ENCODE measurements around the gene SDCCAG8. TPM values are rescaled to one million over a fixed set of nuclear protein-coding genes. Genes with fewer than 3 reads are reported as not detected.

The SDCCAG8 gene
- total RNA-seq, 1 donor from 2014 or later, result 24.5 TPM

DNA sequence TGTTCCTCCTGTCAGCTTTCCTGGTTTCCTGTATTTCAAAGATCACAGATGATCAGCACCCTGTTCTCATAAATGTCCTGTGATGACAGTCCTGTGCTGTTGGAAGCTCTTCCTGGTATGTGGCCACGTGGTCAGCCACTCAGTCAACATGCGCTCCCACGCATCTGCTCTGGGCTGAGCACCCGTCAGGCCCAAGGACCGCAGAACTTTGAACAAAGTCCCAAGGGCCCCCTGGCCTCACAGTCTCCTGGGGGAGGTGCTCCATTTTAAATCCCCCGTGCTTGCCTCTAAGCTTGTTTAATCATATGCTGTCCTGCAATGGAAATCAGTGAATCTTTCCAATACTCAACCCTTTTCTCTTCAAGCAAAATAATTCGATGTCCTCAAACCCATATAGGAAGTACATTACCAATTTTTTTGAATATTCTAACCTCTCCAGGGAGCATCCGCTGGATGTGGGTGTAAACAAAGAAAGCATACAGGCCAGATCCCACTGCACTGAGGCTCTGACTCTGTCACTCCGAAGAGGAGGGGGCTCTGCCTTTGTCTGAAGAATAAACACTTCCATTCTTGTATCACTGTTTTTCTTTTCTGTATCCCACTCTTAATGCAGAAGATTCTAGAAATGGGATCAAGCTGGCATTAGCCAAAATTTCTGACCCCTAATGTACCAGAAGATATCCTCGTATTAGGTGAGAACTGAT, 250.3 kb downstream of the SDCCAG8 start:
- Histone ChIP-seq H3K4me3 (ENCODE audit: insufficient read depth, low read depth, low read length) (no peak overlapping the region), H3K27me3 (ENCODE audit: insufficient read depth, low read length) (no peaks in the 10 kb centered on the region), H2AFZ (ENCODE audit: low read depth, low read length) (no peak overlapping the region), H3K9ac (ENCODE audit: low read length) (no peak overlapping the region), H3K27ac (ENCODE audit: low read depth, low read length) (no peak overlapping the region), H3K9me3 (ENCODE audit: insufficient read depth, low read depth, low read length) (no peaks in the 10 kb centered on the region), H3K4me1 (ENCODE audit: insufficient read depth, low read length) (peaks cover 3% of the 10 kb centered on the region), H4K20me1 (ENCODE audit: insufficient read depth, low read length) (no peaks in the 10 kb centered on the region), H3K4me2 (ENCODE audit: low read length) (no peak overlapping the region), H3K79me2 (ENCODE audit: insufficient read depth, low read length) (no peaks in the 10 kb centered on the region), H3K36me3 (ENCODE audit: insufficient read depth, low read length) (peaks cover 11% of the 10 kb centered on the region)
- Mint-ChIP-seq H3K27ac (ENCODE audit: unreplicated experiment) (no peak overlapping the region), H3K27me3 (ENCODE audit: low read depth, unreplicated experiment) (no peaks in the 10 kb centered on the region), H3K4me3 (ENCODE audit: unreplicated experiment) (no peak overlapping the region), H3K4me1 (ENCODE audit: low read depth, unreplicated experiment) (peaks cover 16% of the 10 kb centered on the region), H3K36me3 (ENCODE audit: low read depth, unreplicated experiment) (peaks cover 29% of the 10 kb centered on the region), H3K9me3 (ENCODE audit: unreplicated experiment) (peaks cover 1% of the 10 kb centered on the region)
- no peak for FAIRE-seq
- no peak for TF ChIP-seq EZH2 (IDR thresholded peaks at IDR 0.05; ENCODE audit: insufficient read depth, low read length)
- TF ChIP-seq, protein P1, sequence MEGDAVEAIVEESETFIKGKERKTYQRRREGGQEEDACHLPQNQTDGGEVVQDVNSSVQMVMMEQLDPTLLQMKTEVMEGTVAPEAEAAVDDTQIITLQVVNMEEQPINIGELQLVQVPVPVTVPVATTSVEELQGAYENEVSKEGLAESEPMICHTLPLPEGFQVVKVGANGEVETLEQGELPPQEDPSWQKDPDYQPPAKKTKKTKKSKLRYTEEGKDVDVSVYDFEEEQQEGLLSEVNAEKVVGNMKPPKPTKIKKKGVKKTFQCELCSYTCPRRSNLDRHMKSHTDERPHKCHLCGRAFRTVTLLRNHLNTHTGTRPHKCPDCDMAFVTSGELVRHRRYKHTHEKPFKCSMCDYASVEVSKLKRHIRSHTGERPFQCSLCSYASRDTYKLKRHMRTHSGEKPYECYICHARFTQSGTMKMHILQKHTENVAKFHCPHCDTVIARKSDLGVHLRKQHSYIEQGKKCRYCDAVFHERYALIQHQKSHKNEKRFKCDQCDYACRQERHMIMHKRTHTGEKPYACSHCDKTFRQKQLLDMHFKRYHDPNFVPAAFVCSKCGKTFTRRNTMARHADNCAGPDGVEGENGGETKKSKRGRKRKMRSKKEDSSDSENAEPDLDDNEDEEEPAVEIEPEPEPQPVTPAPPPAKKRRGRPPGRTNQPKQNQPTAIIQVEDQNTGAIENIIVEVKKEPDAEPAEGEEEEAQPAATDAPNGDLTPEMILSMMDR (IDR thresholded peaks at IDR 0.05; ENCODE audit: insufficient read depth, low read depth, low read length), result no peak
- DNase-seq (ENCODE audit: low read depth), result no peak

DNA sequence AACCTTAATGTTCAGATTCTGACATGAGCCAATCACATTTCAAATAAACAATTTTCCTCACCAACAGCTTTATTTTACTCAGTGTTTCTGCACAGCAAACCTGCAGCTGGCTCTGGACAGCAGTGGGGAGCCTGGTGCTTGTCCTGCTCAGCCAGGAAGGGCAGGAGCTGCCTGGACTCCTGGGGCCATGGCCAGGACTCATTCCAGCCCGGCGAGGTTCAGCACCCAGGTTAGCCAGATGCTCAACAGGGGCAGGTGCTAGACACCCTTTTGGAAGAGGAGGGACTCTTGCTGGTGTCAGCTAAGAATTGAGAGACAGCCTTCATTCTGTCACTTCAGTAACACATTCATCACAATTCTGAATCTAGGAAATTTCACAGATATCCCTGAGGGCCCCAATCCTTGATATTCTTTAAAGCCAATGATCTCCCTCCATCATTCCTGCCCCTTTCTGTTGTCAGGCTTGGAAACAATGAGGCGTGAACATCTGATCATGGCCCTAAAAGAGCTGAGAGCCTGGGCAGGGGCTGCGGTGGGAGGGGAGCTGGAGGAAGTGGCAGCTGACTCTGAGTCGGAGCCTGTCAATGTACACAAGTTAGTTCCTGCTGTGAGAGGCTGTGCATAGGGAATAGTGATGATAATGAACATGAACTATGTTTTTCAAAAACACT, 251.3 kb downstream of the SDCCAG8 start:
- Histone ChIP-seq H3K27me3 (ENCODE audit: insufficient read depth, low read length) (no peaks in the 10 kb centered on the region), H3K4me3 (ENCODE audit: insufficient read depth, low read depth, low read length) (no peak overlapping the region), H2AFZ (ENCODE audit: low read depth, low read length) (no peak overlapping the region), H3K4me2 (ENCODE audit: low read length) (no peak overlapping the region), H3K9ac (ENCODE audit: low read length) (no peak overlapping the region), H3K27ac (ENCODE audit: low read depth, low read length) (no peak overlapping the region), H3K9me3 (ENCODE audit: insufficient read depth, low read depth, low read length) (no peaks in the 10 kb centered on the region), H3K4me1 (ENCODE audit: insufficient read depth, low read length) (no peaks in the 10 kb centered on the region), H3K79me2 (ENCODE audit: insufficient read depth, low read length) (no peaks in the 10 kb centered on the region), H4K20me1 (ENCODE audit: insufficient read depth, low read length) (no peaks in the 10 kb centered on the region), H3K36me3 (ENCODE audit: insufficient read depth, low read length) (peaks cover 11% of the 10 kb centered on the region)
- H3K27me3 Mint-ChIP-seq (ENCODE audit: low read depth, unreplicated experiment), result no peaks in the 10 kb centered on the region
- peaks cover 1% of the 10 kb centered on the region for H3K9me3 Mint-ChIP-seq (ENCODE audit: unreplicated experiment)
- no peak for DNase-seq (ENCODE audit: low read depth)
- H3K4me1 Mint-ChIP-seq (ENCODE audit: low read depth, unreplicated experiment), result peaks cover 14% of the 10 kb centered on the region
- no peak for FAIRE-seq
- H3K4me3 Mint-ChIP-seq (ENCODE audit: unreplicated experiment), result no peak overlapping the region
- peaks cover 32% of the 10 kb centered on the region for H3K36me3 Mint-ChIP-seq (ENCODE audit: low read depth, unreplicated experiment)
- no peak for TF ChIP-seq EZH2 (IDR thresholded peaks at IDR 0.05; ENCODE audit: insufficient read depth, low read length)
- TF ChIP-seq, protein P1 (IDR thresholded peaks at IDR 0.05; ENCODE audit: insufficient read depth, low read depth, low read length), result no peak
- no peak overlapping the region for H3K27ac Mint-ChIP-seq (ENCODE audit: unreplicated experiment)

All from astrocyte (in vitro differentiated cells and primary cell).